NCI-H2196 (cell line): ENCODE measurements around the gene COX7B.
"Not testable (repeated sequence)": the region's sequence is repeated elsewhere in the genome, so short reads cannot be mapped to it uniquely, and the experiment has no call there.

Source experiments
- DNase-seq: peaks from one replicate; lab custom pipeline; 2025; ENCODE audit not compliant: unreplicated experiment; lab: John Stamatoyannopoulos, UW

COX7B gene

GRCh38 chrX:77945031-77945430 lies 45.8 kb downstream of the COX7B start:
- DNase-seq = not testable (repeated sequence)

- no peak for DNase-seq
Measured at GRCh38 chrX:77945910-77946545, 46.8 kb downstream of the COX7B start.

GRCh38 chrX:77946571-77946970 lies 47.3 kb downstream of the COX7B start:
- no peak for DNase-seq

DNA sequence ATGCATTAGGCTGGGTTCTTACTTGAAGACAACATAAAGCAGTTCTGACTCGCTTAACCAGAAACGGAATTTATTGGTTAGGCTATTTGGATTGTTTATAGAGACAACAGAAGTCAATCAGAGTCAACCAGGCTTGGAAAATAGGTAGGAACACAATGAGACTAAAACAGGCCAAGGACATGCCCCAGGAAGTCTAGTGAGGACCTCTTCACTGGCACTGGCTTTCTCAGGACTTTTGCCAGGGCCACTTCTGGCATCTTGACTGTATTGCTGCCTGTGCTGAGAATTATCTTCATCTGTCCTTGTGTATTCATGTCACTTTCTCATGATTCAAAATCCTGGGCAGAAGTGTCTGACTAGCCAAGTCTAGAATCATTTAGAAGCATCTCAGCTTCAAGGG lies 50.6 kb downstream of the COX7B start:
- no peak for DNase-seq

DNA sequence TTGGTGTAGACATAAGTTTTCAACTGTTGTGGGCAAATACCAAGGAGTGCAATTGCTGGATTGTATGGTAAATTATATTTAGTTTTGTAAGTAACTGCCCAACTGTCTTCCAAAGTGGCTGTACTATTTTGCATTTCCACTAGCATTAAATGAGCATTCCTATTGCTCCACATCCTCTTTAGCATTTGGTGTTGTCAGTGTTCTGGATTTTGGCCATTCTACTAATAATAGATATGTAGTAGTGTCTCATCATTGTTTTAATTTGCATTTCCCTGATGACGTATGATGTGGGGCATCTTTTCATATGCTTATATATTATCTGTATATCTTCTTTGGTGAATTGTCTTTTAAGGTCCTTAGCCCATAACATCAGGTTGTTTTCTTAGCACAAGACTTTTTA lies 52.9 kb downstream of the COX7B start:
- DNase-seq = no peak

DNA sequence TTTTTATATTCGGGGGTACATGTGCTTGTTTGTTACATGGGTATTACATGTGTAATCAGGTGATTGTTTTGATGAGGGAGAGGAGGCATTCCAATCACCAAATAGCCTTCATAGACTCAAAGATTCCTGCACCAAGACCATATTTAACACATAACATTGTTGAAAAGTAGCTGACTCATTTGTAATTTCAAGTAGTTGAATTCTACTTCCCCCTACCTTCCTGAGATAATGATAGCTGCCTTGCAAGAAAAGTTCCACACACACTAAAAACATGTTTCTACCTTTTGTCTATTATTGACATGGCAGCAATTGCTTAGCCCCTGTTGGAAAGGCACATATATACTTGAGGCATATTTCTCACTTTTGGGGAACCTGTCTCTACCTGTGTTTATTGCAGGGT lies 54.0 kb downstream of the COX7B start:
- DNase-seq = no peak

DNA sequence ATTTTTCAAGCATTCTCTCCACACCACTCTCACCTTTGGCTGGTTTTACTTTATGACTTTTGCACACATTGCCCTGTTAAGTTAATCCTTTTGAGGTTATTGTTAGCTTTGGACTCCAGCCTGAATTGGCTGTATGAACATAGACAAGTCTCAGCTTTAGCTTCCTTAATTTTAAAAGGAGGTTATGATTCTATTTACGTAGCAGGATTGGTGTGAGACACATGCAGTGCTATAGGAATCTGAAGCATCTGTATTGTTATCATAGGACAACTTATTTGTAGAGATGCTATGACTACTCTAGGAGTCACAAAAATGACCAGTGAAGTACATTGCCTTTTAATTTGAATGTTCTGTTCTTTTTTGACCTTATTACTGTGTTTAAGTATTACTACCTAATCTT lies 54.4 kb downstream of the COX7B start:
- no peak for DNase-seq
